HepG2 (cell line): ENCODE data around the gene FCN3. TPM values are rescaled to one million over a fixed set of nuclear protein-coding genes. Genes with fewer than 3 reads are reported as not detected.

ENCODE experiments used
- BRD4 ChIP-seq: sonication (generic); formaldehyde crosslinking; IDR thresholded peaks from 2 replicates; pipeline ENCODE4 v1.4.0; 2020; ENCODE audit warnings: missing genetic modification reagents
- CBX1 ChIP-seq: IDR thresholded peaks from one replicate; pipeline ENCODE4 v1.6.1; 2016; ENCODE audit warnings: antibody characterized with exemption, low read depth
- CHCHD3 ChIP-seq: sonication (generic); formaldehyde crosslinking; IDR thresholded peaks from 2 replicates; pipeline ENCODE4 v1.8.0; 2022; ENCODE audit warnings: mild to moderate bottlenecking, missing genetic modification reagents, moderate library complexity
- GPN1 ChIP-seq: sonication (generic); formaldehyde crosslinking; IDR thresholded peaks from 2 replicates; pipeline ENCODE4 v1.5.1; 2020; ENCODE audit warnings: missing genetic modification reagents, borderline replicate concordance
- HCFC1 ChIP-seq: fragments of 150-350 bp; IDR thresholded peaks from 2 replicates; pipeline ENCODE4 v1.6.1; 2014; ENCODE audit warnings: low read depth, low read length
- KMT2A ChIP-seq: sonication (generic); formaldehyde crosslinking; IDR thresholded peaks from 2 replicates; pipeline ENCODE4 v1.4.0; 2020; ENCODE audit warnings: missing genetic modification reagents
- MED1 ChIP-seq: sonication (generic); formaldehyde crosslinking; IDR thresholded peaks from 2 replicates; pipeline ENCODE4 v1.4.0; 2020; ENCODE audit warnings: missing genetic modification reagents
- NONO ChIP-seq, 2 experiments: fragments of 450-650 bp in 1 of 2; sonication (generic) in 1 of 2; formaldehyde crosslinking in 1 of 2; IDR thresholded peaks in 1 of 2; conservative IDR thresholded peaks in 1 of 2; 2 replicates each; pipeline versions ENCODE4 v1.6.1 to v1.8.0; 2017 to 2022; ENCODE audit warnings: mild to moderate bottlenecking in 1 of 2, missing genetic modification reagents in 1 of 2, moderate library complexity in 1 of 2
- SALL1 ChIP-seq: sonication (generic); formaldehyde crosslinking; IDR thresholded peaks from 2 replicates; pipeline ENCODE4 v1.8.0; 2022; ENCODE audit warnings: mild to moderate bottlenecking, missing genetic modification reagents
- SIX4 ChIP-seq: sonication (generic); formaldehyde crosslinking; IDR thresholded peaks from 2 replicates; pipeline ENCODE4 v1.4.0; 2020; ENCODE audit warnings: missing genetic modification reagents
- ZNF260 ChIP-seq: sonication (generic); formaldehyde crosslinking; IDR thresholded peaks from 2 replicates; pipeline ENCODE4 v1.4.0; 2020; ENCODE audit warnings: missing genetic modification reagents, low read depth, mild to moderate bottlenecking, borderline replicate concordance
- ZNF44 ChIP-seq: sonication (generic); formaldehyde crosslinking; IDR thresholded peaks from 2 replicates; pipeline ENCODE4 v1.5.1; 2020; ENCODE audit warnings: mild to moderate bottlenecking, missing genetic modification reagents
- ZNF607 ChIP-seq: sonication (generic); formaldehyde crosslinking; IDR thresholded peaks from 2 replicates; pipeline ENCODE4 v1.5.1; 2020; ENCODE audit warnings: missing genetic modification reagents, mild to moderate bottlenecking, borderline replicate concordance
- ZNF614 ChIP-seq: IDR thresholded peaks from 2 replicates; pipeline ENCODE4 v1.6.1; 2018; ENCODE audit warnings: missing biosample characterization, missing genetic modification reagents, inconsistent platforms, borderline replicate concordance
- ZNF703 ChIP-seq: sonication (generic); formaldehyde crosslinking; IDR thresholded peaks from 2 replicates; pipeline ENCODE4 v1.5.1; 2020; ENCODE audit warnings: missing genetic modification reagents, mild to moderate bottlenecking, moderate library complexity, borderline replicate concordance
- ZNF788 ChIP-seq: sonication (generic); formaldehyde crosslinking; IDR thresholded peaks from 2 replicates; pipeline ENCODE4 v1.5.0; 2020; ENCODE audit warnings: mild to moderate bottlenecking, missing genetic modification reagents, borderline replicate concordance
- ZZZ3 ChIP-seq: sonication (generic); formaldehyde crosslinking; IDR thresholded peaks from 2 replicates; pipeline ENCODE4 v1.4.0; 2020; ENCODE audit warnings: missing genetic modification reagents, mild to moderate bottlenecking, borderline replicate concordance
- polyA plus RNA-seq, 8 experiments: library from polyadenylated mRNA; depleted of rRNA in 3 of 8; stranded (reverse) in 7 of 8; unstranded in 1 of 8; fragments of >200 nt; fragmentation: Illumina TruSeq in 4 of 8; extraction: Trizol in 4 of 8; gene quantifications; 2 replicates each; pipeline versions ENCODE4 v1.2.1 to v1.2.3, GENCODE V29; 2011 to 2016; ENCODE audit warnings: low read depth in 4 of 8, missing spikeins in 1 of 8, mixed read lengths in 1 of 8; ENCODE audit not compliant: insufficient read depth in 1 of 8
- total RNA-seq, 5 experiments: library from RNA; depleted of rRNA; stranded (reverse); fragments of >200 nt; fragmentation: Illumina TruSeq; extraction: Trizol; gene quantifications; 2 replicates each; pipeline ENCODE4 v1.2.3, GENCODE V29; 2016; ENCODE audit warnings: low read depth in 1 of 5
- TF ChIP-seq, protein P1 (sequence below): sonication (generic); formaldehyde crosslinking; IDR thresholded peaks from 2 replicates; pipeline ENCODE4 v1.4.0; 2020; ENCODE audit warnings: mild to moderate bottlenecking, missing genetic modification reagents
- TF ChIP-seq, protein P2 (sequence below): IDR thresholded peaks from 2 replicates; pipeline ENCODE4 v1.6.1; 2016; ENCODE audit warnings: mild to moderate bottlenecking
- TF ChIP-seq, protein P3 (sequence below): sonication (generic); formaldehyde crosslinking; IDR thresholded peaks from 2 replicates; pipeline ENCODE4 v1.4.0; 2020; ENCODE audit warnings: missing genetic modification reagents, borderline replicate concordance
- TF ChIP-seq, protein P4 (sequence below): sonication (generic); formaldehyde crosslinking; IDR thresholded peaks from 2 replicates; pipeline ENCODE4 v1.8.0; 2022; ENCODE audit warnings: missing genetic modification reagents, low read depth, mild to moderate bottlenecking, borderline replicate concordance

FCN3 gene
- total and polyA plus RNA-seq, 2 of the 13 experiments (the other 11 are each of a cell fraction or from before 2014, with no cell fraction given) = not detected

DNA sequence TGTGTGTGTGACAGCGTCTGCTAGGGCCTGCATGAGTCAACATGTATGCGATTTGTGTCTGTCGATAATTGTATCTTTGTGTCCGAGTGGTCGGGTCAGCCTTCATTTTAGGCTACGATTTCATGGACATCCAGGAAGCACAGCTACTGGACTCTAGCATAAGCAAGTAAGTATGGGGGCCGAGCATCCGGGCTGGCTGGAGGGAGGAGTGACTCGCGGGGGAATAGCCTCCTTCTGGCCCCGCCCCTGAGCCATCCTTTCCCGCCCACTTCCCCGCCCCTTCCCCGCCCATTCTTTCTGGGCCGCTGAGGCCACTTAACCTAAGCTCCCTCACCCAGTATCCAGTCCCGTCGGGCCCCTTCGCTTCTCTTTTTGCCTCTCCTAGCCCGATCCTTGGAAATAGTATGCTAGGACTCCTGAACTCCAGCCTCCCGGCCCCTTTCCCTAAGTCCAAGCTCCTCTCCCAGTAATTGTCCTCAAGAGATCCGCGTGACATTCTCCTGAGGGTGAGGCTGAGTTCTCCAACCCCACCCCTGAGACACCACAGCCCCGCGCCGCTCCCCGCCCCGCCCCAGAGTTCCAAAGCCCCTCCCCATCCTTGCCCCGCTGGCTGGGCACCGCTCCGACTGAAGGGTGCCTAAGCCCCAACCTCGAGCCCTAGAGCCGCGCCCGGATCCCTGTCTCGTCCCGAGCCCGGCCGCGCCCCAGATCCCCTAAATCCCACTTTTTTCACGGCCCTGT, 9.1 kb downstream of the FCN3 start (continued):
- TF ChIP-seq, protein P1, sequence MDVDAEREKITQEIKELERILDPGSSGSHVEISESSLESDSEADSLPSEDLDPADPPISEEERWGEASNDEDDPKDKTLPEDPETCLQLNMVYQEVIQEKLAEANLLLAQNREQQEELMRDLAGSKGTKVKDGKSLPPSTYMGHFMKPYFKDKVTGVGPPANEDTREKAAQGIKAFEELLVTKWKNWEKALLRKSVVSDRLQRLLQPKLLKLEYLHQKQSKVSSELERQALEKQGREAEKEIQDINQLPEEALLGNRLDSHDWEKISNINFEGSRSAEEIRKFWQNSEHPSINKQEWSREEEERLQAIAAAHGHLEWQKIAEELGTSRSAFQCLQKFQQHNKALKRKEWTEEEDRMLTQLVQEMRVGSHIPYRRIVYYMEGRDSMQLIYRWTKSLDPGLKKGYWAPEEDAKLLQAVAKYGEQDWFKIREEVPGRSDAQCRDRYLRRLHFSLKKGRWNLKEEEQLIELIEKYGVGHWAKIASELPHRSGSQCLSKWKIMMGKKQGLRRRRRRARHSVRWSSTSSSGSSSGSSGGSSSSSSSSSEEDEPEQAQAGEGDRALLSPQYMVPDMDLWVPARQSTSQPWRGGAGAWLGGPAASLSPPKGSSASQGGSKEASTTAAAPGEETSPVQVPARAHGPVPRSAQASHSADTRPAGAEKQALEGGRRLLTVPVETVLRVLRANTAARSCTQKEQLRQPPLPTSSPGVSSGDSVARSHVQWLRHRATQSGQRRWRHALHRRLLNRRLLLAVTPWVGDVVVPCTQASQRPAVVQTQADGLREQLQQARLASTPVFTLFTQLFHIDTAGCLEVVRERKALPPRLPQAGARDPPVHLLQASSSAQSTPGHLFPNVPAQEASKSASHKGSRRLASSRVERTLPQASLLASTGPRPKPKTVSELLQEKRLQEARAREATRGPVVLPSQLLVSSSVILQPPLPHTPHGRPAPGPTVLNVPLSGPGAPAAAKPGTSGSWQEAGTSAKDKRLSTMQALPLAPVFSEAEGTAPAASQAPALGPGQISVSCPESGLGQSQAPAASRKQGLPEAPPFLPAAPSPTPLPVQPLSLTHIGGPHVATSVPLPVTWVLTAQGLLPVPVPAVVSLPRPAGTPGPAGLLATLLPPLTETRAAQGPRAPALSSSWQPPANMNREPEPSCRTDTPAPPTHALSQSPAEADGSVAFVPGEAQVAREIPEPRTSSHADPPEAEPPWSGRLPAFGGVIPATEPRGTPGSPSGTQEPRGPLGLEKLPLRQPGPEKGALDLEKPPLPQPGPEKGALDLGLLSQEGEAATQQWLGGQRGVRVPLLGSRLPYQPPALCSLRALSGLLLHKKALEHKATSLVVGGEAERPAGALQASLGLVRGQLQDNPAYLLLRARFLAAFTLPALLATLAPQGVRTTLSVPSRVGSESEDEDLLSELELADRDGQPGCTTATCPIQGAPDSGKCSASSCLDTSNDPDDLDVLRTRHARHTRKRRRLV (CRISPR knock-in tag) = no peak
- no peak for TF ChIP-seq ZNF607 (CRISPR knock-in tag)
- TF ChIP-seq NONO (IDR thresholded peaks at IDR 0.05) = no peak
- peak; percentile 43; the same call in 1 of the 2 replicates for TF ChIP-seq NONO (CRISPR knock-in tag; conservative IDR thresholded peaks at IDR 0.05)
- TF ChIP-seq, protein P2, sequence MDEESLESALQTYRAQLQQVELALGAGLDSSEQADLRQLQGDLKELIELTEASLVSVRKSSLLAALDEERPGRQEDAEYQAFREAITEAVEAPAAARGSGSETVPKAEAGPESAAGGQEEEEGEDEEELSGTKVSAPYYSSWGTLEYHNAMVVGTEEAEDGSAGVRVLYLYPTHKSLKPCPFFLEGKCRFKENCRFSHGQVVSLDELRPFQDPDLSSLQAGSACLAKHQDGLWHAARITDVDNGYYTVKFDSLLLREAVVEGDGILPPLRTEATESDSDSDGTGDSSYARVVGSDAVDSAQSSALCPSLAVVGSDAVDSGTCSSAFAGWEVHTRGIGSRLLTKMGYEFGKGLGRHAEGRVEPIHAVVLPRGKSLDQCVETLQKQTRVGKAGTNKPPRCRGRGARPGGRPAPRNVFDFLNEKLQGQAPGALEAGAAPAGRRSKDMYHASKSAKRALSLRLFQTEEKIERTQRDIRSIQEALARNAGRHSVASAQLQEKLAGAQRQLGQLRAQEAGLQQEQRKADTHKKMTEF (CRISPR knock-in tag) = no peak
- no peak for TF ChIP-seq BRD4
- TF ChIP-seq CBX1 = no peak
- no peak for TF ChIP-seq ZNF44
- no peak for TF ChIP-seq GPN1 (CRISPR knock-in tag)
- no peak for TF ChIP-seq MED1 (CRISPR knock-in tag)
- TF ChIP-seq ZNF260 (CRISPR knock-in tag) = no peak
- peak; percentile 20; the same call in 1 of the 2 replicates for TF ChIP-seq SALL1 (CRISPR knock-in tag)
- TF ChIP-seq ZNF703 (CRISPR knock-in tag) = no peak
- no peak for TF ChIP-seq ZNF788 (CRISPR knock-in tag)
- no peak for TF ChIP-seq CHCHD3
- no peak; the same call in 1 of the 2 replicates for TF ChIP-seq ZNF614
- no peak for TF ChIP-seq ZZZ3
- TF ChIP-seq SIX4 (CRISPR knock-in tag) = no peak
- TF ChIP-seq HCFC1 = no peak
- TF ChIP-seq KMT2A (CRISPR knock-in tag) = no peak
- TF ChIP-seq, protein P3, sequence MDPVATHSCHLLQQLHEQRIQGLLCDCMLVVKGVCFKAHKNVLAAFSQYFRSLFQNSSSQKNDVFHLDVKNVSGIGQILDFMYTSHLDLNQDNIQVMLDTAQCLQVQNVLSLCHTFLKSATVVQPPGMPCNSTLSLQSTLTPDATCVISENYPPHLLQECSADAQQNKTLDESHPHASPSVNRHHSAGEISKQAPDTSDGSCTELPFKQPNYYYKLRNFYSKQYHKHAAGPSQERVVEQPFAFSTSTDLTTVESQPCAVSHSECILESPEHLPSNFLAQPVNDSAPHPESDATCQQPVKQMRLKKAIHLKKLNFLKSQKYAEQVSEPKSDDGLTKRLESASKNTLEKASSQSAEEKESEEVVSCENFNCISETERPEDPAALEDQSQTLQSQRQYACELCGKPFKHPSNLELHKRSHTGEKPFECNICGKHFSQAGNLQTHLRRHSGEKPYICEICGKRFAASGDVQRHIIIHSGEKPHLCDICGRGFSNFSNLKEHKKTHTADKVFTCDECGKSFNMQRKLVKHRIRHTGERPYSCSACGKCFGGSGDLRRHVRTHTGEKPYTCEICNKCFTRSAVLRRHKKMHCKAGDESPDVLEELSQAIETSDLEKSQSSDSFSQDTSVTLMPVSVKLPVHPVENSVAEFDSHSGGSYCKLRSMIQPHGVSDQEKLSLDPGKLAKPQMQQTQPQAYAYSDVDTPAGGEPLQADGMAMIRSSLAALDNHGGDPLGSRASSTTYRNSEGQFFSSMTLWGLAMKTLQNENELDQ = no peak
- TF ChIP-seq, protein P4, sequence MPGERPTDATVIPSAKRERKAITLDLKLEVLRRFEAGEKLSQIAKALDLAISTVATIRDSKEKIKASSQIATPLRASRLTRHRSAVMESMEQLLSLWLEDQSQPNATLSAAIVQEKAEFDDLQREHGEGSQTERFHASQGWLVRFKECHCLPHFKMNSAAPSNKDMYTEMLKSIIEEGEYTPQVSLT (CRISPR knock-in tag) = no peak
